ENCODE data around the gene KIF11. TPM values are rescaled to one million over a fixed set of nuclear protein-coding genes. Genes with fewer than 3 reads are reported as not detected.

KIF11 gene
- polyA plus RNA-seq, 1 donor from 2014 or later: 0.47 TPM

GRCh38 chr10:92545556-92545955, 47.4 kb upstream of the KIF11 start:
- H3K9ac ChIP-seq (ENCODE audit: low read length): no peak overlapping the region
- H2AFZ ChIP-seq (ENCODE audit: low read depth, low read length): no peak overlapping the region
- TF ChIP-seq RAD21 (conservative IDR thresholded peaks at IDR 0.05) (no peak), EZH2 (IDR thresholded peaks at IDR 0.05; ENCODE audit: borderline replicate concordance, insufficient read depth, low read length, poor library complexity, severe bottlenecking) (no peak), TAF1 (IDR thresholded peaks at IDR 0.05; ENCODE audit: low read depth) (no peak), MXI1 (conservative IDR thresholded peaks at IDR 0.05; ENCODE audit: poor library complexity, severe bottlenecking) (no peak), REST (IDR thresholded peaks at IDR 0.05; ENCODE audit: borderline replicate concordance) (no peak), SMC3 (conservative IDR thresholded peaks at IDR 0.05; ENCODE audit: poor library complexity) (no peak), EP300 (conservative IDR thresholded peaks at IDR 0.05; ENCODE audit: poor library complexity, severe bottlenecking) (no peak), CTCF (IDR thresholded peaks at IDR 0.05; ENCODE audit: poor library complexity, severe bottlenecking) (no peak), POLR2AphosphoS5 (IDR thresholded peaks at IDR 0.05) (no peak)
- H3K4me3 ChIP-seq (ENCODE audit: low read length): no peak overlapping the region
- H3K27me3 ChIP-seq (ENCODE audit: insufficient read depth, low read depth, low read length): no peaks in the 10 kb centered on the region
- no peak overlapping the region for H3K4me2 ChIP-seq (ENCODE audit: low read length)
- no peaks in the 10 kb centered on the region for H3K36me3 ChIP-seq (ENCODE audit: insufficient read depth, low read length)
- H3K79me2 ChIP-seq (replicated peaks; ENCODE audit: insufficient read depth, low read length): no peaks in the 10 kb centered on the region
- H4K20me1 ChIP-seq (ENCODE audit: insufficient read depth): no peaks in the 10 kb centered on the region
- no peaks in the 10 kb centered on the region for H3F3A ChIP-seq (ENCODE audit: insufficient read depth, low read length, poor library complexity, severe bottlenecking)
- no peaks in the 10 kb centered on the region for H3K9me2 ChIP-seq (ENCODE audit: insufficient read depth, low read length)
- H3K9me3 ChIP-seq (ENCODE audit: low read length): no peaks in the 10 kb centered on the region
- H3K27ac ChIP-seq (ENCODE audit: low read length): no peak overlapping the region

GRCh38 chr10:92547676-92548075, 45.3 kb upstream of the KIF11 start:
- H2AFZ ChIP-seq (ENCODE audit: low read depth, low read length): no peak overlapping the region
- H3K9ac ChIP-seq (ENCODE audit: low read length): no peak overlapping the region
- H3K79me2 ChIP-seq (replicated peaks; ENCODE audit: insufficient read depth, low read length): no peaks in the 10 kb centered on the region

More at GRCh38 chr10:92547676-92548075, 45.3 kb upstream of the KIF11 start:
- Histone ChIP-seq H3K27me3 (ENCODE audit: insufficient read depth, low read depth, low read length) (no peaks in the 10 kb centered on the region), H3K36me3 (ENCODE audit: insufficient read depth, low read length) (no peaks in the 10 kb centered on the region), H3K27ac (ENCODE audit: low read length) (no peak overlapping the region), H4K20me1 (ENCODE audit: insufficient read depth) (no peaks in the 10 kb centered on the region), H3K4me3 (ENCODE audit: low read length) (no peak overlapping the region), H3K9me3 (ENCODE audit: low read length) (no peaks in the 10 kb centered on the region), H3K9me2 (ENCODE audit: insufficient read depth, low read length) (no peaks in the 10 kb centered on the region), H3K4me2 (ENCODE audit: low read length) (no peak overlapping the region), H3F3A (ENCODE audit: insufficient read depth, low read length, poor library complexity, severe bottlenecking) (no peaks in the 10 kb centered on the region)
- TF ChIP-seq RAD21 (conservative IDR thresholded peaks at IDR 0.05) (no peak), MXI1 (conservative IDR thresholded peaks at IDR 0.05; ENCODE audit: poor library complexity, severe bottlenecking) (no peak), TAF1 (IDR thresholded peaks at IDR 0.05; ENCODE audit: low read depth) (no peak), CTCF (IDR thresholded peaks at IDR 0.05; ENCODE audit: poor library complexity, severe bottlenecking) (no peak)

Data from neural cell (in vitro differentiated cells).